ENCODE measurements around the gene SLC4A5.

DNA sequence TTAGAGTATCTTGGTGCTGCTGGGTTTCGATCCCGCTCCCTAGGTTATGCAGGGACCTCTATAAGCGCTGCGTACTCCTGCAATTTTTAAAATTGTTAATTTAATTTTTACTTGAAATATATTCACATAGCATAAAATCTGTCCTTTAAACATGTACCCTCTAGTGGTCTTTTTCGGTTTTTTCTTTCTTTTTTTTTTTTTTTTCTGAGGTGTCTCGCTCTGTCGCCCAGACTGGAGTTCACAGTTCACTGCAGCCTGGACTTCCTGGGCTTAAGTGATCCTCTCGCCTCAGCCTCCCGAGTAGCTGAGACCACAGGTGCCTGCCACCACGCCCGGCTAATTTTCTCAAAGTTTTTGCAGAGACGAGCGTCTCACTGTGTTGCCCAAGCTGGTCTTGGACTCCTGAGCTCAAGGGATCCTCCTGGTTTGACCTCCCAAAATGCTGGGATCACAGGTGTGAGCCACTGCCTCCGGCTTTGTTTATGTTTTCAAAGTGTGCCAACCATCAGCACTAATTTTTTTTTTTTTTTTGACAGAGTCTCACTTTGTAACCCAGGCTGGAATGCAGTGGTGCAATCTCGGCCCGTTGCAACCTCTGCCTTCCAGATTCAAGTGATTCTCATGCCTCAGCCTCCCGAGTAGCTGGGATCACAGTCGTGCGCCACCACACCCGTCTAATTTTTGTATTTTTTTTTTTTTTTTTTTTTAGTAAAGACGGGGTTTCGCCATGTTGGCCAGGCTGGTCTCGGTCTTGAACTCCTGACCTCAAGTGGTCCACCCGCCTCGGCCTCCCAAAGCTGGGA, 164.0 kb downstream of the SLC4A5 start:
- TF ChIP-seq EZH2phosphoT487 (IDR thresholded peaks at IDR 0.05; ENCODE audit: borderline replicate concordance, low read depth) (no peak), POLR2AphosphoS5 (IDR thresholded peaks at IDR 0.05; ENCODE audit: low read depth, low read length) (peak; percentile 95), TAF1 (IDR thresholded peaks at IDR 0.05; ENCODE audit: borderline replicate concordance, low read depth, low read length) (peak; percentile 38), CHD2 (IDR thresholded peaks at IDR 0.05; ENCODE audit: low read length, partially characterized antibody) (no peak), ELF1 (IDR thresholded peaks at IDR 0.05) (no peak), TEAD4 (IDR thresholded peaks at IDR 0.05; ENCODE audit: borderline replicate concordance, insufficient read depth) (no peak), TCF12 (IDR thresholded peaks at IDR 0.05) (no peak), SMC3 (IDR thresholded peaks at IDR 0.05; ENCODE audit: low read depth, low read length) (no peak), RXRA (IDR thresholded peaks at IDR 0.05; ENCODE audit: borderline replicate concordance, low read depth) (no peak)
- TF ChIP-seq, protein P1, sequence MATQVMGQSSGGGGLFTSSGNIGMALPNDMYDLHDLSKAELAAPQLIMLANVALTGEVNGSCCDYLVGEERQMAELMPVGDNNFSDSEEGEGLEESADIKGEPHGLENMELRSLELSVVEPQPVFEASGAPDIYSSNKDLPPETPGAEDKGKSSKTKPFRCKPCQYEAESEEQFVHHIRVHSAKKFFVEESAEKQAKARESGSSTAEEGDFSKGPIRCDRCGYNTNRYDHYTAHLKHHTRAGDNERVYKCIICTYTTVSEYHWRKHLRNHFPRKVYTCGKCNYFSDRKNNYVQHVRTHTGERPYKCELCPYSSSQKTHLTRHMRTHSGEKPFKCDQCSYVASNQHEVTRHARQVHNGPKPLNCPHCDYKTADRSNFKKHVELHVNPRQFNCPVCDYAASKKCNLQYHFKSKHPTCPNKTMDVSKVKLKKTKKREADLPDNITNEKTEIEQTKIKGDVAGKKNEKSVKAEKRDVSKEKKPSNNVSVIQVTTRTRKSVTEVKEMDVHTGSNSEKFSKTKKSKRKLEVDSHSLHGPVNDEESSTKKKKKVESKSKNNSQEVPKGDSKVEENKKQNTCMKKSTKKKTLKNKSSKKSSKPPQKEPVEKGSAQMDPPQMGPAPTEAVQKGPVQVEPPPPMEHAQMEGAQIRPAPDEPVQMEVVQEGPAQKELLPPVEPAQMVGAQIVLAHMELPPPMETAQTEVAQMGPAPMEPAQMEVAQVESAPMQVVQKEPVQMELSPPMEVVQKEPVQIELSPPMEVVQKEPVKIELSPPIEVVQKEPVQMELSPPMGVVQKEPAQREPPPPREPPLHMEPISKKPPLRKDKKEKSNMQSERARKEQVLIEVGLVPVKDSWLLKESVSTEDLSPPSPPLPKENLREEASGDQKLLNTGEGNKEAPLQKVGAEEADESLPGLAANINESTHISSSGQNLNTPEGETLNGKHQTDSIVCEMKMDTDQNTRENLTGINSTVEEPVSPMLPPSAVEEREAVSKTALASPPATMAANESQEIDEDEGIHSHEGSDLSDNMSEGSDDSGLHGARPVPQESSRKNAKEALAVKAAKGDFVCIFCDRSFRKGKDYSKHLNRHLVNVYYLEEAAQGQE (IDR thresholded peaks at IDR 0.05; ENCODE audit: low read depth, low read length) = no peak
- TF ChIP-seq, protein P2, sequence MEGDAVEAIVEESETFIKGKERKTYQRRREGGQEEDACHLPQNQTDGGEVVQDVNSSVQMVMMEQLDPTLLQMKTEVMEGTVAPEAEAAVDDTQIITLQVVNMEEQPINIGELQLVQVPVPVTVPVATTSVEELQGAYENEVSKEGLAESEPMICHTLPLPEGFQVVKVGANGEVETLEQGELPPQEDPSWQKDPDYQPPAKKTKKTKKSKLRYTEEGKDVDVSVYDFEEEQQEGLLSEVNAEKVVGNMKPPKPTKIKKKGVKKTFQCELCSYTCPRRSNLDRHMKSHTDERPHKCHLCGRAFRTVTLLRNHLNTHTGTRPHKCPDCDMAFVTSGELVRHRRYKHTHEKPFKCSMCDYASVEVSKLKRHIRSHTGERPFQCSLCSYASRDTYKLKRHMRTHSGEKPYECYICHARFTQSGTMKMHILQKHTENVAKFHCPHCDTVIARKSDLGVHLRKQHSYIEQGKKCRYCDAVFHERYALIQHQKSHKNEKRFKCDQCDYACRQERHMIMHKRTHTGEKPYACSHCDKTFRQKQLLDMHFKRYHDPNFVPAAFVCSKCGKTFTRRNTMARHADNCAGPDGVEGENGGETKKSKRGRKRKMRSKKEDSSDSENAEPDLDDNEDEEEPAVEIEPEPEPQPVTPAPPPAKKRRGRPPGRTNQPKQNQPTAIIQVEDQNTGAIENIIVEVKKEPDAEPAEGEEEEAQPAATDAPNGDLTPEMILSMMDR (IDR thresholded peaks at IDR 0.05) = peak; percentile 61
- TF ChIP-seq, protein P3, sequence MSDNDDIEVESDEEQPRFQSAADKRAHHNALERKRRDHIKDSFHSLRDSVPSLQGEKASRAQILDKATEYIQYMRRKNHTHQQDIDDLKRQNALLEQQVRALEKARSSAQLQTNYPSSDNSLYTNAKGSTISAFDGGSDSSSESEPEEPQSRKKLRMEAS (IDR thresholded peaks at IDR 0.05; ENCODE audit: low read depth) = no peak
- TF ChIP-seq, protein P4, sequence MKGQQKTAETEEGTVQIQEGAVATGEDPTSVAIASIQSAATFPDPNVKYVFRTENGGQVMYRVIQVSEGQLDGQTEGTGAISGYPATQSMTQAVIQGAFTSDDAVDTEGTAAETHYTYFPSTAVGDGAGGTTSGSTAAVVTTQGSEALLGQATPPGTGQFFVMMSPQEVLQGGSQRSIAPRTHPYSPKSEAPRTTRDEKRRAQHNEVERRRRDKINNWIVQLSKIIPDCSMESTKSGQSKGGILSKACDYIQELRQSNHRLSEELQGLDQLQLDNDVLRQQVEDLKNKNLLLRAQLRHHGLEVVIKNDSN (IDR thresholded peaks at IDR 0.05; ENCODE audit: borderline replicate concordance, low read depth) = no peak
